ENCODE data around the gene METTL26.
A peak's percentile ranks its signal among the peaks of the same experiment; 100 is the strongest.

Gene METTL26

GRCh38 chr16:627454-628239 lies 8.5 kb downstream of the METTL26 start:
- Mint-ChIP-seq H3K9me3 (no peaks in the 10 kb centered on the region), H3K4me1 (no peaks in the 10 kb centered on the region), H3K27ac (peak overlapping the region in 1 of 2 donors; percentile 80), H3K4me3 (no peak overlapping the region), H3K27me3 (no peaks in the 10 kb centered on the region)
- DNase-seq (no peak), ATAC-seq (no peak)

GRCh38 chr16:626787-627453 lies 9.2 kb downstream of the METTL26 start:
- Mint-ChIP-seq H3K4me3 (no peak overlapping the region), H3K9me3 (no peaks in the 10 kb centered on the region), H3K27ac (no peak overlapping the region), H3K27me3 (no peaks in the 10 kb centered on the region), H3K4me1 (no peaks in the 10 kb centered on the region)
- DNase-seq, result no peak
- no peak for ATAC-seq

DNA sequence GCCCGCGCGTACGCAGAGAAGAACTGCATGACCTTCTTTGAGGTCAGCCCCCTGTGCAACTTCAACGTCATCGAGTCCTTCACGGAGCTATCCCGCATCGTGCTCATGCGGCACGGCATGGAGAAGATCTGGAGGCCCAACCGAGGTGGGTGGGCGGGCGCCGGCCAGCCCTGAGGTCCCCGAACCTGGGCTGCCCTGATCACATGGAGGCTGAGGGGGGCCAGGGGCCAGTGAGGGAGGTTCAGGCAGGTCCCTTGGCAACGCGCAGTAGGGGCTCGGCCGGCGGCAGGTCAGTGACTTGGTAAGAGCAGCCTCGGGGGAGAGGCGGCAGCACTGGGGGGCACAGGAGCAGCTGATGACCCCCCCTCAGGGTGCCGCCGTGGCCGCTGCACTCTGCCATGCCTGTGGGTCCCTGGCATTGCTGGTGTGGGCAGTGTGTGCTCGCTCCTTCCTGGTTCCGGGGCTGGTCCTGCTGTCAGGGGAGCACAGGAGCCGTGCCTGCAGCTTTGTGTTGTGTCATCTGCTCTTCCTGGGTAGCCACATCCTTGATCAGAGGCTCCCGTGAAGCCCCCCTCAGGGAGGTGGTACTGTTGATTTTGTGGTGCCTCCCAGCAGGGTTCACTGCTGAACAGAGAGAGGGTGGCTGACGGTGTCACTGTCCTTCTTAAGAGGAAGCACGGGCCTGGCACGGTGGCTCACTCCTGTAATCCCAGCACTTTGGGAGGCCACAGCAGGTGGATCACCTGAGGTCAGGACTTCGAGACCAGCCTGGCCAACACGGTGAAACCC lies 9.9 kb downstream of the METTL26 start:
- H3K4me3 Mint-ChIP-seq, result no peak overlapping the region
- no peak for DNase-seq
- no peak for ATAC-seq
- no peak overlapping the region for H3K27ac Mint-ChIP-seq
- no peaks in the 10 kb centered on the region for H3K27me3 Mint-ChIP-seq
- H3K9me3 Mint-ChIP-seq, result no peaks in the 10 kb centered on the region
- H3K4me1 Mint-ChIP-seq, result peaks cover 5% of the 10 kb centered on the region

GRCh38 chr16:625117-625976 lies 10.8 kb downstream of the METTL26 start:
- Mint-ChIP-seq H3K4me3 (no peak overlapping the region), H3K27ac (no peak overlapping the region), H3K4me1 (peaks cover 5% of the 10 kb centered on the region), H3K27me3 (no peaks in the 10 kb centered on the region), H3K9me3 (no peaks in the 10 kb centered on the region)
- no peak for ATAC-seq
- DNase-seq, result no peak

GRCh38 chr16:624526-625070 lies 11.5 kb downstream of the METTL26 start:
- peaks cover 5% of the 10 kb centered on the region for H3K4me1 Mint-ChIP-seq
- H3K27ac Mint-ChIP-seq, result no peak overlapping the region
- H3K27me3 Mint-ChIP-seq, result no peaks in the 10 kb centered on the region
- DNase-seq (no peak), ATAC-seq (no peak)
- H3K9me3 Mint-ChIP-seq, result no peaks in the 10 kb centered on the region
- H3K4me3 Mint-ChIP-seq, result no peak overlapping the region

- H3K4me3 Mint-ChIP-seq, result no peak overlapping the region
- no peaks in the 10 kb centered on the region for H3K9me3 Mint-ChIP-seq
- ATAC-seq (no peak), DNase-seq (no peak)
- no peaks in the 10 kb centered on the region for H3K27me3 Mint-ChIP-seq
- H3K4me1 Mint-ChIP-seq, result peaks cover 5% of the 10 kb centered on the region
- no peak overlapping the region for H3K27ac Mint-ChIP-seq
Observed at GRCh38 chr16:622920-623280, 13.2 kb downstream of the METTL26 start.

GRCh38 chr16:621526-622105 lies 14.5 kb downstream of the METTL26 start:
- DNase-seq, result no peak
- Mint-ChIP-seq H3K4me1 (peaks cover 5% of the 10 kb centered on the region), H3K9me3 (no peaks in the 10 kb centered on the region), H3K4me3 (no peak overlapping the region), H3K27me3 (no peaks in the 10 kb centered on the region), H3K27ac (no peak overlapping the region)
- no peak for ATAC-seq

GRCh38 chr16:620700-621525 lies 15.2 kb downstream of the METTL26 start:
- H3K27me3 Mint-ChIP-seq, result no peaks in the 10 kb centered on the region

DNA sequence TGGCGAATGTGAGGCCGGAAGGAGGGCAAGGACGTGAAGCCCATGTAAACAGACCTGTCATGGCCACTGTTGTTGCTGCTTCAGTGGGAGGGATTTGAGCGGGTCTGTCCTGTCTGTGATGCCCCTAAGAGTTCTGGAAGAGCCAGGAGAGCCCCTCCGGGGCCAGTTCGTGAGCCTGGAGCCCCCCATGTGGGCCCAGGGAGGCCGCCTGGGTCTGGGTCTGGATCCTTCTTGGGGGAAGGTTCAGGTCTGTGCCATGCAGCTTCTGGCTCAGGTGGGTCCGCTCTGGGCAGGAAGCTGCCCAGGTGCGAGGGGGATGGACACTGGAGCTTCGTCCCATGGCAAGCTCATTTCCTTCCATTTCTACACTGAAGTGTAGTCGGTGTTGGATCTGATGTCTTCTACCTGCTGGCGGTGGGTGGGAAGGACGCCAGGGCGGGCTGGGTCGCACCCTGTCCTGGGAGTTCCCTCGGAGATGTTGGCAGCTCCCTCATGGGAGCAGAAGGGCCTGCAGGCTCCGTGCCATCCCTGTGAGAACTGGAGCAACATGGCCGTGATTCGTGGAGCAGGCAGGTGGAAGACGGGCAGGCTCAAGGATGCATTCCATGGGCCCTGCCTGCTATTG lies 16.5 kb downstream of the METTL26 start:
- Mint-ChIP-seq H3K9me3 (no peaks in the 10 kb centered on the region), H3K4me3 (no peak overlapping the region), H3K27me3 (no peaks in the 10 kb centered on the region), H3K27ac (no peak overlapping the region), H3K4me1 (peaks cover 5% of the 10 kb centered on the region)
- ATAC-seq, result no peak
- no peak for DNase-seq

More at GRCh38 chr16:620700-621525, 15.2 kb downstream of the METTL26 start:
- Mint-ChIP-seq H3K4me1 (peaks cover 5% of the 10 kb centered on the region), H3K4me3 (no peak overlapping the region), H3K9me3 (no peaks in the 10 kb centered on the region), H3K27ac (no peak overlapping the region)
- ATAC-seq (no peak), DNase-seq (no peak)

- Mint-ChIP-seq H3K27me3 (no peaks in the 10 kb centered on the region), H3K4me3 (no peak overlapping the region), H3K4me1 (peaks cover 5% of the 10 kb centered on the region), H3K27ac (no peak overlapping the region), H3K9me3 (no peaks in the 10 kb centered on the region)
- no peak for ATAC-seq
- DNase-seq, result no peak
Observed at GRCh38 chr16:617855-618254, 18.2 kb downstream of the METTL26 start.

DNA sequence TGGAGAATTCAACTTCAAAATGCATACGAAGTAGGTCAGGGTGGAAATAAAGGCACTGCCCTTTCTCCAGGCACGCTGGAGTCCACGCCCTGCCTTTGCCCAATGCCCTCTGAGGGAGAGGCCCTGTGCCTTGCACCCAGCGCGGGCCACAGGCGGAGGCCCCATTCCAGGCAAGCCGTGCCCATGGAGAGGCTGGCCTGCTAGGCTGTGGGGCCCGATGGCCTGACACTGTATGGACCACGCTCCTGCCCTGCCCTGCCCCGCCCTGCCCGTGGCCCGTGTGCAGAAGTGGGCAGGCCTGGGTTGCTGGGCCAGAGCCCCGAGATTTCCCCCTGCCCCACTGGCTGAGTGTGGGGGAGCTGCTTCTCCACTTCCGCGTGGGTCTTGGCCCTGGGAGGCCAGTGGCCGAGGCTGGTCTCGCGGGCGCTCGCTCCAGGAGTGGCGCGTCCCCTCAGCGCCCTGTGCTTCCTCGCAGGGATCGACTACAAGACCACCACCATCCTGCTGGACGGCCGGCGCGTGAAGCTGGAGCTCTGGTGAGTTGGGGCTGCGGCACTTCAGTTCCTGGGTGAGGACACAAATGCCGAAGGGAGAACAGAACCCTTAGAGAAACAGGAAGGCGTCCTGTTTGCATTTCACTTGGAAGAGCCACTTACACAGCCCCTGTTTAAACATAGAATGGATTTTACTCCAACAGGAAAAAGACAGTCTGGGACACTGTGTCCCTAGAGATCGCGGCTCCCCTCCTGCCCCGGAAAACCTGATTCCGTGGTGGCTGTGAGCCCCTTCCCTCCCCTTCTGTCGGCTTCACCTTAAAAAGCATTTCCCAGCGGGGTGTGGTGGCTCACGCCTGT lies 19.1 kb downstream of the METTL26 start:
- ATAC-seq (no peak), DNase-seq (no peak)
- Mint-ChIP-seq H3K27ac (peak overlapping the region in 1 of 2 donors; percentile 27), H3K4me3 (no peak overlapping the region), H3K27me3 (no peaks in the 10 kb centered on the region), H3K4me1 (peaks cover 5% of the 10 kb centered on the region), H3K9me3 (no peaks in the 10 kb centered on the region)

DNA sequence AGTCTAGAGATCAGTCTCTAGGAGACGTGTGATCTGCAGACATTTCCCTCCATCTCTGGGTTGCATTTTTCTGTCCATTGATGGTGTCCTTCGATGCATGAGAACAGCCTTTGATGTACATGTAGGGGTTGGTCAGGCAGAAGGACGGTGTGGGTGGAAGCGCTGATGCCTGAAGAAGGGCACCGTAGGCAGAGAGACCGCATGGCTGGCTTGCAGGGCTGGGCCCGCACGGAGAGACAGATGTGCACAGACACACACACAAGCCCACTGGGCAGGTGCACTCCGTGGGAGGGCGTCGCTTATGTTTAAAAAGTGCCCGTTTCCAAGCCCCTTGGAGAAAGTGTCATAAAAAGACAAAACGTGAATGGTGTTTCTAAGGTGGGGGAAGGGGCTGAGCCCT lies 21.0 kb downstream of the METTL26 start:
- Mint-ChIP-seq H3K9me3 (no peaks in the 10 kb centered on the region), H3K27ac (no peak overlapping the region), H3K27me3 (no peaks in the 10 kb centered on the region), H3K4me1 (peaks cover 5% of the 10 kb centered on the region), H3K4me3 (no peak overlapping the region)
- DNase-seq (no peak), ATAC-seq (no peak)
